ENCODE measurements around the gene PKDCC. TPM values are rescaled to one million over a fixed set of nuclear protein-coding genes. Genes with fewer than 3 reads are reported as not detected.

The PKDCC gene
- total and polyA plus RNA-seq, 4 donors = 2.0 to 76.0 (median 19.8) TPM

GRCh38 chr2:42099438-42100173 lies 51.8 kb downstream of the PKDCC start:
- TF ChIP-seq FOXA2 (IDR thresholded peaks at IDR 0.05) (no peak), HNF4A (conservative IDR thresholded peaks at IDR 0.05) (no peak), YY1 (IDR thresholded peaks at IDR 0.05) (no peak), FOXA1 (IDR thresholded peaks at IDR 0.05) (no peak), TAF1 (conservative IDR thresholded peaks at IDR 0.05) (no peak), HNF4G (IDR thresholded peaks at IDR 0.05) (no peak), JUND (IDR thresholded peaks at IDR 0.05) (no peak), ZBTB33 (IDR thresholded peaks at IDR 0.05) (no peak), RXRA (IDR thresholded peaks at IDR 0.05) (no peak), EGR1 (IDR thresholded peaks at IDR 0.05; ENCODE audit: low read depth in 2 of 2) (no peak), REST (IDR thresholded peaks at IDR 0.05) (no peak), ATF3 (IDR thresholded peaks at IDR 0.05) (no peak), GABPA (IDR thresholded peaks at IDR 0.05 in 1 of 2, conservative IDR thresholded peaks at IDR 0.05 in 1 of 2) (no peak), NR2F2 (IDR thresholded peaks at IDR 0.05) (no peak), SP1 (IDR thresholded peaks at IDR 0.05) (no peak), CTCF (IDR thresholded peaks at IDR 0.05; ENCODE audit: low read depth, low read length, missing input control) (no peak), MAX (IDR thresholded peaks at IDR 0.05) (no peak), RAD21 (IDR thresholded peaks at IDR 0.05) (no peak)
- Histone ChIP-seq H3K4me3 (ENCODE audit: low read depth in 1 of 3, low read length in 3 of 3) (no peak overlapping the region), H3K4me1 (ENCODE audit: control insufficient read depth in 4 of 4, insufficient read depth in 4 of 4, low read length in 3 of 4) (peaks cover 2 to 28% (median 9%) of the 10 kb centered on the region in 4 donors), H3K27me3 (ENCODE audit: control insufficient read depth in 4 of 4, insufficient read depth in 4 of 4, low read length in 3 of 4) (no peaks in the 10 kb centered on the region), H3K9ac (ENCODE audit: low read depth in 1 of 2, low read length in 2 of 2) (no peak overlapping the region), H3K36me3 (ENCODE audit: control insufficient read depth in 4 of 4, insufficient read depth in 3 of 4, low read depth in 1 of 4, low read length in 3 of 4) (no peaks in the 10 kb centered on the region), H3K27ac (ENCODE audit: low read depth in 1 of 2, low read length in 2 of 2) (peak overlapping the region; percentile 75 to 94), H3K9me3 (ENCODE audit: control insufficient read depth in 4 of 4, low read length in 3 of 4) (no peaks in the 10 kb centered on the region)
- DNase-seq (ENCODE audit: low spot score) = no peak
- 98% methylated on average over 6 of the region's 6 CpGs for WGBS

Data from liver (tissue), 9 donors.